GM15510 (cell line): ENCODE data around the gene COL1A2.

ENCODE experiments used
- POLR2A ChIP-seq: IDR thresholded peaks from 3 replicates; pipeline ENCODE4 v1.6.1; 2011; ENCODE audit warnings: borderline replicate concordance; ENCODE audit not compliant: insufficient read length; ENCODE audit errors: extremely low read depth

COL1A2 gene

GRCh38 chr7:94394437-94395140 is at the start of gene COL1A2:
COL1A2 (plus strand) TSS chr7:94394895; CDS start chr7:94395032, 137 bp downstream.
- no peak for TF ChIP-seq POLR2A

DNA sequence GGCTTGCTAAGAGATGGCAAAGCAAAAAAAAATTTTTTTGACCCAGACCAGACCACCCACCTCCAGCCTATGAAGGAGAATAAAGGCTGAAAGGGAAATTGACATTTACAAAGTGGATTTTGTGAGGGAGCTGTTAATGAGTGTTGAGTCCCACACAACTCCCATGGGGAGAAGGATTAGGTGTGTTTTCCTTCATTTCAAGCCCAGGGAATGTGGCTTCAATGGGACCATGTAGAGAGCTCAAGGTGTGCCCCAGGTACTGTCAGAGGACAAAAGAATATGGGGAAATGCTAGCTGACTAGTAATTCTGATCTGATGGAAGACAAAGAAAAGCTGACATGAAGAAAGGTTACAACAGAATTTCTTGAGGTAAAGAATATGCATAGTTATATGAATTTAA is 48.8 kb upstream of the COL1A2 start:
- TF ChIP-seq POLR2A, result no peak

DNA sequence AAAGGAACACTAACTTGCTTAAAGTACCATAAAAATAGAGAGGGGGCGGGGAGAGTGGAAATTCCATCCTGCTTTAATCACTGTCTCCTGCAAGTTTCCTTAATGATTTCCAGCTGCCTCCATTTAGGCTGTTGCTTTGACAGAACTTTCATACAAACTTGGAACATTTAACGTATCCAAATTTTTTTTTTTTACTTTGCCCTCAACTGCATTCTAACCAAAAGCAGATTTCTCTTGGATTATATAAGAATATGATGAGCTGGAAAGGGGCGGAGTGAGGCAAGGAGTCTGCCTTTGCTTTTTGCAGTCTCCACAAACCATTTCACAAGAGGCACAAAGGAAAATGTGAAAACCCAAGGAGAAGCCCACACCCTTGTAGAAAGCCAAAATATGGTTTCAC is 46.6 kb upstream of the COL1A2 start:
- no peak for TF ChIP-seq POLR2A

DNA sequence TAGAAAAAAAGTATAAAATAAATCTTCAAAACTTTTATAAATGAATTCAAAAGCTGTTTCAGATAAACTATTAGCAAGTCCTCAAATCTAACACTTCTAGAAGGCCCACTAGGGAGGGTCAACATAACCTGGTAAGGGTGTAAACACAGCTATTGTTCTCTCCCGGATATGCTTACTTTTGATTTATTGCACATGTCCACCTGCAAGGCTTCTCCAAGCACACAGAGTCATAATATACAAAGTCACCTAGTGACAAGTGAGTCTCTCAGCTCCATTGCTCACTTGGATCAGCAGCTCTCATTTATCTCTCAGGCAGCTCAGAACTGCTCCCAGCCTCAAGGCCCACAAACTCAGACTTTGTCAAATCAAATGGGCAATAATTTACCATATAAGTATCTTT is 44.0 kb upstream of the COL1A2 start:
- TF ChIP-seq POLR2A, result no peak

GRCh38 chr7:94351703-94352102 is 43.0 kb upstream of the COL1A2 start:
- TF ChIP-seq POLR2A, result no peak

DNA sequence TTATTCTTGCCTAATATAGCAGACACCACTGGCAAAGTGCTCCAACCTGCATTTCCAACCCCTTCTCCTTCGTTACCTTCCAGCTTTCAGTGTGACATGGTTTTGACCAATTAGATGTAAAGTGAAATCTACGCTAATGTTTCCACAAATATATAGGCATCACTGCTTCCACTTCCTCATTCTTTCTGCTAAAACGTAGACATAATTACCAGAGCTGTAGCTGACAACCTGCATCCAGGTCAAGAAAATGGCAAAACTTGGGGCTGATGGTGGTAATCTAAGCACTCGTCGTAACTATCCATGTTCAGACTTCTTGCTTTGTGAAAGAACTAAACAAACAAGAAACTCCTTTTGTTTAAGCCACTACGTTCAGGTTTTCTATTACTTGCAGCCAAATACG is 41.8 kb upstream of the COL1A2 start:
- no peak for TF ChIP-seq POLR2A

- TF ChIP-seq POLR2A, result no peak
Observed at GRCh38 chr7:94354953-94355352, 39.7 kb upstream of the COL1A2 start.

DNA sequence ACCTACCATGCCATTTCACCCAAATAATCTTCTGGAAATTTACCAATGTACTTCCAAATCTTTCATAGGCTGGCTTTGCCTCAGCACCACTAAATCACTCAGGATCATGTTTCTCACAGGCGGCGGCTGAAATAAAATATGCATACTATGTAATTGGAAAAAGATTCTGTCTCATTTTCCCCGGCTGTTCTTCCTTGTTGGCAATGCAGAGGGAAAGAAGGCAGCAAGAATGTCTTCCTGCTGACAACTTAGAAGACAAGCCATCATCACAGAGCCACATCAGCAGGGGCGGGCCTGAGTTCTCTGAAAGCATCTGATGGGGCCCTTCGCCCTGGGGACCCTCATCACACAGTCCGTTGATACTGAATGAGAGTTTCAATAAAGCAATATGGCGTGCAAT is 39.2 kb upstream of the COL1A2 start:
- TF ChIP-seq POLR2A, result no peak

GRCh38 chr7:94357076-94357475 is 37.6 kb upstream of the COL1A2 start:
- no peak for TF ChIP-seq POLR2A

- TF ChIP-seq POLR2A, result no peak
Observed at GRCh38 chr7:94360926-94361325, 33.8 kb upstream of the COL1A2 start.

- no peak for TF ChIP-seq POLR2A
Observed at GRCh38 chr7:94362276-94362675, 32.4 kb upstream of the COL1A2 start.

GRCh38 chr7:94364816-94365215 is 29.9 kb upstream of the COL1A2 start:
- no peak for TF ChIP-seq POLR2A

- TF ChIP-seq POLR2A, result no peak
Observed at GRCh38 chr7:94366163-94366562, 28.5 kb upstream of the COL1A2 start.

DNA sequence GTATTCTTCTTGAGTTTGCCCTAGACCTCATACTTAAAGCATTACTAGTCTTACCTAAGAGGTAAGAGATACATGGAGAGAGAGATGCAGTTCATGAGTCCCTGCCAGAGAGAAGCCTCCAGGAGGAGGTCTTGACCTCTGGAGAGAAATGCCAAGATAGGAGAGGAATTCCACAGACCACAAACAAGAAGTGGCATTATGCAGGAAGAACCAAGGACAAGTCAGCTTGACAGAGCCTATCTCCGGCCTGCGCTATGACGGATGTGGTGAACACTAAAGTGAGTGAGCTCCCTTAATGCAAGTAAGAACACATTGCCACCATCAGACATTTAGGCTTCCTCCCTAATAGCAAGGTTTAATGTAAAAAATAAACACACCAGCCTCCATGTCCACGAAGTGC is 27.9 kb upstream of the COL1A2 start:
- TF ChIP-seq POLR2A, result no peak

GRCh38 chr7:94367949-94368348 is 26.7 kb upstream of the COL1A2 start:
- TF ChIP-seq POLR2A, result no peak

GRCh38 chr7:94368371-94368791 is 26.3 kb upstream of the COL1A2 start:
- TF ChIP-seq POLR2A, result no peak

DNA sequence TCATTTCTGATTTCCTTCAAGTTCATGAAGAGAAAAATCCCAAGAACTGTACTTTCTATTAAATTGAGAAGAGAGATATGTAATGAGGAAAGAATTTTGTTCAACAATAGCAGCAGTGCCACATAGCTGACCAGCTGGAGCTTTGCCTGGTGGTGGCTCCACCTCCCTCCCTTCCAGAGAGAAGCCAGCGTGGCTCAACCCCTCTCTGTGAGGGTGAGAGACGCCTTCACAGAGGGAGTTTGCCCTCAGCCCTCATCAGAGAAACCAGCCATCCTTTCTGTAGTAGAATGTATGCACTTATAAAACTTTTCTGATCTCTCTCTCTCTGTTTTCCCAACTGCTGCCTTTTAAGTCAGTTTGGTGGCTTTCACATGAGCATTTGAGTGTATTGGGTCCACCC is 20.5 kb upstream of the COL1A2 start:
- TF ChIP-seq POLR2A, result no peak
